GM23338 (cell line): ENCODE measurements around the gene POLR2F. TPM values are rescaled to one million over a fixed set of nuclear protein-coding genes. Genes with fewer than 3 reads are reported as not detected.

Experiments
- ATAC-seq: fragments of 200-7000 bp; cut with Tn5 transposase; 3 replicates; pipeline ENCODE4 v1.9.1; 2020
- DNase-seq: peaks from one replicate; pipeline ENCODE4 v3.0.0-alpha.2; 2015; ENCODE audit warnings: low spot score
- H2AFZ ChIP-seq: fragments of 200-600 bp; sonication (generic); 2 replicates; pipeline ENCODE4 v1.8.0; 2016; ENCODE audit warnings: antibody characterized with exemption, mild to moderate bottlenecking, moderate library complexity
- H3F3A ChIP-seq: fragments of 200-600 bp; sonication (generic); replicated peaks from 2 replicates; pipeline ENCODE4 v1.8.0; 2017; ENCODE audit warnings: antibody characterized with exemption, mixed run types, low read depth
- H3K27ac ChIP-seq: fragments of 200-600 bp; sonication (generic); 2 replicates; pipeline ENCODE4 v1.6.1; 2016; ENCODE audit warnings: low read depth
- H3K27me3 ChIP-seq: fragments of 200-600 bp; sonication (generic); 2 replicates; pipeline ENCODE4 v1.8.0; 2016; ENCODE audit warnings: mild to moderate bottlenecking, mixed run types, moderate library complexity; ENCODE audit not compliant: insufficient read depth
- H3K36me3 ChIP-seq: fragments of 200-600 bp; sonication (generic); 2 replicates; pipeline ENCODE4 v1.8.0; 2016; ENCODE audit warnings: mild to moderate bottlenecking; ENCODE audit not compliant: insufficient read depth
- H3K4me1 ChIP-seq: fragments of 200-600 bp; sonication (generic); 2 replicates; pipeline ENCODE4 v1.8.0; 2016; ENCODE audit warnings: mild to moderate bottlenecking, moderate library complexity; ENCODE audit not compliant: insufficient read depth
- H3K4me2 ChIP-seq: fragments of 200-600 bp; sonication (generic); 2 replicates; pipeline ENCODE4 v1.7.1; 2017; ENCODE audit warnings: mixed run types
- H3K4me3 ChIP-seq: fragments of 200-600 bp; sonication (generic); 2 replicates; pipeline ENCODE4 v1.6.1; 2016; ENCODE audit warnings: mixed run types
- H3K79me2 ChIP-seq: fragments of 200-600 bp; sonication (generic); replicated peaks from 2 replicates; pipeline ENCODE4 v1.8.0; 2017; ENCODE audit warnings: mild to moderate bottlenecking; ENCODE audit not compliant: insufficient read depth
- H3K9me2 ChIP-seq: fragments of 200-600 bp; sonication (generic); 2 replicates; pipeline ENCODE4 v1.8.0; 2017; ENCODE audit not compliant: insufficient read depth
- H4K20me1 ChIP-seq: fragments of 200-600 bp; sonication (generic); replicated peaks from 2 replicates; pipeline ENCODE4 v1.8.0; 2017; ENCODE audit warnings: mild to moderate bottlenecking; ENCODE audit not compliant: insufficient read depth
- H3K27ac Mint-ChIP-seq: 2 replicates; pipeline ENCODE4 v1.8.0; 2020; ENCODE audit warnings: inconsistent platforms, mild to moderate bottlenecking, moderate library complexity, mixed read lengths
- H3K27me3 Mint-ChIP-seq: 3 replicates; pipeline ENCODE4 v1.8.0; 2022; ENCODE audit warnings: low read depth, mild to moderate bottlenecking, moderate library complexity, mixed read lengths, inconsistent platforms; ENCODE audit not compliant: insufficient read depth, poor library complexity
- H3K36me3 Mint-ChIP-seq: 3 replicates; pipeline ENCODE4 v1.8.0; 2021; ENCODE audit warnings: low read depth, mild to moderate bottlenecking, inconsistent platforms, moderate library complexity, mixed read lengths
- H3K4me1 Mint-ChIP-seq: 3 replicates; pipeline ENCODE4 v1.8.0; 2020; ENCODE audit warnings: mild to moderate bottlenecking, inconsistent platforms, mixed read lengths
- H3K4me3 Mint-ChIP-seq: 3 replicates; pipeline ENCODE4 v1.8.0; 2021; ENCODE audit warnings: moderate library complexity, mild to moderate bottlenecking, inconsistent platforms, mixed read lengths
- H3K9me3 Mint-ChIP-seq: 3 replicates; pipeline ENCODE4 v1.8.0; 2020; ENCODE audit warnings: moderate library complexity, mild to moderate bottlenecking, inconsistent platforms, mixed read lengths
- CREB1 ChIP-seq: fragments of 250-450 bp; sonication (Bioruptor Pico); IDR thresholded peaks from 2 replicates; pipeline ENCODE4 v1.5.0; 2020; ENCODE audit warnings: low read depth, mild to moderate bottlenecking, moderate library complexity
- CTCF ChIP-seq, 2 experiments: fragments of 200-600 bp in 1 of 2; sonication (generic) in 1 of 2; conservative IDR thresholded peaks; 2 replicates each; pipeline versions ENCODE4 v1.5.1 to v1.6.1; 2016 to 2017; ENCODE audit warnings: antibody characterized with exemption in 2 of 2, low read depth in 2 of 2, mild to moderate bottlenecking in 2 of 2, moderate library complexity in 1 of 2
- ETS1 ChIP-seq: IDR thresholded peaks from 2 replicates; pipeline ENCODE4 v1.6.1; 2016; ENCODE audit warnings: antibody characterized with exemption
- EZH2phosphoT487 ChIP-seq: fragments of 200-600 bp; sonication (generic); IDR thresholded peaks from one replicate; pipeline ENCODE4 v1.8.1; 2018; ENCODE audit warnings: antibody characterized with exemption; ENCODE audit not compliant: unreplicated experiment
- JUNB ChIP-seq: IDR thresholded peaks from one replicate; pipeline ENCODE4 v1.6.1; 2016; ENCODE audit warnings: antibody characterized with exemption; ENCODE audit not compliant: unreplicated experiment
- ZNF114 ChIP-seq: fragments of 250-450 bp; sonication (Bioruptor Pico); IDR thresholded peaks from 2 replicates; pipeline ENCODE4 v1.5.0; 2020; ENCODE audit warnings: mild to moderate bottlenecking, moderate library complexity
- ZNF331 ChIP-seq: fragments of 250-450 bp; sonication (Bioruptor Pico); IDR thresholded peaks from 2 replicates; pipeline ENCODE4 v1.5.0; 2020; ENCODE audit warnings: low read depth, mild to moderate bottlenecking, moderate library complexity
- ZNF462 ChIP-seq: fragments of 250-450 bp; sonication (Bioruptor Pico); IDR thresholded peaks from 2 replicates; pipeline ENCODE4 v1.5.0; 2020; ENCODE audit warnings: mild to moderate bottlenecking, moderate library complexity
- polyA plus RNA-seq: library from polyadenylated mRNA; unstranded; fragments of >200 nt; fragmentation: Nextera tagmentation; extraction: Ambion mirVana; gene quantifications from 2 replicates; pipeline ENCODE4 v1.2.1, GENCODE V29; 2016
- total RNA-seq: library from RNA; depleted of rRNA; stranded (reverse); fragments of >200 nt; shearing (Covaris generic); gene quantifications from 2 replicates; pipeline ENCODE4 v1.2.3, GENCODE V29; 2014

POLR2F gene
- total and polyA plus RNA-seq, 2 experiments from 2014 or later: 144 to 429 TPM

- H3K36me3 ChIP-seq: no peaks in the 10 kb centered on the region
- peak overlapping the region; percentile 59; the same call in 1 of the 2 replicates for H2AFZ ChIP-seq
- no peaks in the 10 kb centered on the region; the same call in 1 of the 2 replicates for H4K20me1 ChIP-seq
- H3K9me2 ChIP-seq: peaks cover 7% of the 10 kb centered on the region; the same call in 1 of the 2 replicates
- no peak overlapping the region for H3K27ac Mint-ChIP-seq
- no peak for TF ChIP-seq ZNF331 (CRISPR knock-in tag)
- TF ChIP-seq CTCF (conservative IDR thresholded peaks at IDR 0.05; ENCODE audit: low read depth in 2 of 2): no peak
- TF ChIP-seq ZNF114 (CRISPR knock-in tag): no peak
- TF ChIP-seq JUNB: no peak
- TF ChIP-seq ZNF462 (CRISPR knock-in tag): no peak
- no peak for TF ChIP-seq CREB1 (CRISPR knock-in tag)
- TF ChIP-seq EZH2phosphoT487: no peak
- TF ChIP-seq ETS1: no peak
- H3K9me3 Mint-ChIP-seq: no peaks in the 10 kb centered on the region; the same call in 2 of the 3 replicates
- H3K27ac ChIP-seq: no peak overlapping the region
- peaks cover 21% of the 10 kb centered on the region for H3F3A ChIP-seq
- peaks cover 12% of the 10 kb centered on the region for H3K27me3 Mint-ChIP-seq
- peaks cover 41% of the 10 kb centered on the region for H3K4me1 Mint-ChIP-seq
- H3K4me2 ChIP-seq: peak overlapping the region; percentile 89
- H3K27me3 ChIP-seq: no peaks in the 10 kb centered on the region
- no peaks in the 10 kb centered on the region; the same call in 1 of the 2 replicates for H3K79me2 ChIP-seq
- DNase-seq (peak; percentile 35), ATAC-seq (peak; percentile 3; the same call in 2 of the 3 replicates)
- H3K4me1 ChIP-seq: peaks cover 27% of the 10 kb centered on the region
- H3K4me3 Mint-ChIP-seq: peak overlapping the region; percentile 77
- peaks cover 4% of the 10 kb centered on the region; the same call in 1 of the 3 replicates for H3K36me3 Mint-ChIP-seq
- peak overlapping the region; percentile 75 for H3K4me3 ChIP-seq
These were observed 46.2 kb upstream of the POLR2F start for GRCh38 chr22:37907036-37907954.
